ENCODE results near the gene CBFB. TPM values are rescaled to one million over a fixed set of nuclear protein-coding genes. Genes with fewer than 3 reads are reported as not detected.

Gene CBFB
- total and polyA plus RNA-seq, 2 of the 13 experiments (the other 11 are each of a cell fraction or from before 2014, with no cell fraction given) = 22.1 to 70.8 TPM

DNA sequence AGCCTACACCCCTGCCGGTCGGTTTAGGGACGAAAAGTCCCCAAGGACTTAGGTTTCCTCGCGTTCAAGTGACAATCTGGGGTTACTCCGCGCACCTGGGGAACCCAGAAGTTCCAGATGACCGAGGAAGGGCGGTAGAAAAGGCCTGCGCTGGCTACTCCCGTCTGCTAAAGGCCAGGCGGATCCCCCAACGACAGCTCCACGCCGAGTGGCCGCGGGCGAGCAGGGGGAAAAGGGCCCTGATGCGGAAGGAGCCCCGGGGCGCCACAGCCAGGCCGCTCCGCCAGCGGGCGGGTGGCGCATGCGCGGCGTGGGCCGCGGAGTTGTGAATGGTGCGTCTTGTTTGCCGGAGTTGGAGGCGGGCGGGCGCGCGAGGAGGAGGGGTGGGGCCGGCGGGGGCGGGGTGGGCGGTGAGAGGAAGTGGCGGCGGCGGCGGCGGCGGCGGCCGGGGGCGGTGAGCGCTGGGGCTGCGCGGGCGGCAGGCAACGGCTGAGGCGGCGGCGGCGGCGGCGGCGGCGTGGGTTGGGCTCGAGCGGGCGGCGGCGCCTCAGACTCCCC is at the start of gene CBFB (continued):
- TF ChIP-seq ZSCAN9 (CRISPR knock-in tag; IDR thresholded peaks at IDR 0.05; ENCODE audit: borderline replicate concordance) (no peak; the same call in none of the 2 replicates), NFRKB (IDR thresholded peaks at IDR 0.05) (no peak), SOX5 (CRISPR knock-in tag; IDR thresholded peaks at IDR 0.05; ENCODE audit: borderline replicate concordance) (peak; percentile 67; the same call in 1 of the 2 replicates), ZNF563 (CRISPR knock-in tag; IDR thresholded peaks at IDR 0.05) (peak; percentile 66; the same call in 1 of the 2 replicates)
- TF ChIP-seq, protein P1, sequence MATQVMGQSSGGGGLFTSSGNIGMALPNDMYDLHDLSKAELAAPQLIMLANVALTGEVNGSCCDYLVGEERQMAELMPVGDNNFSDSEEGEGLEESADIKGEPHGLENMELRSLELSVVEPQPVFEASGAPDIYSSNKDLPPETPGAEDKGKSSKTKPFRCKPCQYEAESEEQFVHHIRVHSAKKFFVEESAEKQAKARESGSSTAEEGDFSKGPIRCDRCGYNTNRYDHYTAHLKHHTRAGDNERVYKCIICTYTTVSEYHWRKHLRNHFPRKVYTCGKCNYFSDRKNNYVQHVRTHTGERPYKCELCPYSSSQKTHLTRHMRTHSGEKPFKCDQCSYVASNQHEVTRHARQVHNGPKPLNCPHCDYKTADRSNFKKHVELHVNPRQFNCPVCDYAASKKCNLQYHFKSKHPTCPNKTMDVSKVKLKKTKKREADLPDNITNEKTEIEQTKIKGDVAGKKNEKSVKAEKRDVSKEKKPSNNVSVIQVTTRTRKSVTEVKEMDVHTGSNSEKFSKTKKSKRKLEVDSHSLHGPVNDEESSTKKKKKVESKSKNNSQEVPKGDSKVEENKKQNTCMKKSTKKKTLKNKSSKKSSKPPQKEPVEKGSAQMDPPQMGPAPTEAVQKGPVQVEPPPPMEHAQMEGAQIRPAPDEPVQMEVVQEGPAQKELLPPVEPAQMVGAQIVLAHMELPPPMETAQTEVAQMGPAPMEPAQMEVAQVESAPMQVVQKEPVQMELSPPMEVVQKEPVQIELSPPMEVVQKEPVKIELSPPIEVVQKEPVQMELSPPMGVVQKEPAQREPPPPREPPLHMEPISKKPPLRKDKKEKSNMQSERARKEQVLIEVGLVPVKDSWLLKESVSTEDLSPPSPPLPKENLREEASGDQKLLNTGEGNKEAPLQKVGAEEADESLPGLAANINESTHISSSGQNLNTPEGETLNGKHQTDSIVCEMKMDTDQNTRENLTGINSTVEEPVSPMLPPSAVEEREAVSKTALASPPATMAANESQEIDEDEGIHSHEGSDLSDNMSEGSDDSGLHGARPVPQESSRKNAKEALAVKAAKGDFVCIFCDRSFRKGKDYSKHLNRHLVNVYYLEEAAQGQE (IDR thresholded peaks at IDR 0.05; ENCODE audit: borderline replicate concordance in 1 of 2, low read depth in 1 of 2, low read length in 2 of 2) = peak in 1 of 2 experiments; percentile 65; a peak in 1 of 4 replicates

DNA sequence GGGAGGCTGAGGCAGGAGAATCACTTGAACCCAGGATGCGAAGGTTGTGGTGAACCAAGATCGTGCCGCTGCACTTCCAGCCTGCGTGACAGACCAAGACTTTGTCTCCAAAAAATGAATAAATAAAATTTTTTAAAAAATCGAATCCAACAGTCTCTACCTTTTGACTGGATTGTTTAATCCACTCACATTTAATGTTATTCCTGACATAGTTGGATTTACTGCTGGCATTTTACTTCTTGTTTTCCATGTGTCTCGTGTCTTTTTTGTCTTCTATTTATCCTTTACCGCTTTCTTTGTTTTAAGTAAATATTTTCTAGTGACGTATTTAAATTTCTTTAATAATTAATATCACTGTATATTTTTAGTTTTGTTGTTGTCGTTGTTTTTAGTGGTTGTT is 45.9 kb upstream of the CBFB start:
- FAIRE-seq (no peak), DNase-seq (ENCODE audit: low spot score) (no peak), ATAC-seq (no peak)
- Histone ChIP-seq H3K36me3 (replicated peaks in 1 of 2; ENCODE audit: control insufficient read depth in 1 of 2, insufficient read depth in 2 of 2, low read length in 2 of 2) (no peaks in the 10 kb centered on the region), H3K9ac (ENCODE audit: insufficient read depth, low read depth, low read length) (no peak overlapping the region), H3K9me3 (ENCODE audit: low read length) (no peaks in the 10 kb centered on the region), H3K27ac (ENCODE audit: extremely low read length, insufficient read depth, low read length) (no peak overlapping the region), H3K79me2 (ENCODE audit: insufficient read depth, low read length) (no peaks in the 10 kb centered on the region), H3K4me2 (ENCODE audit: low read depth, low read length) (no peak overlapping the region), H3K4me3 (replicated peaks in 1 of 3; ENCODE audit: insufficient read depth in 1 of 3, low read depth in 2 of 3, low read length in 3 of 3) (no peak overlapping the region), H3K4me1 (ENCODE audit: insufficient read depth, low read length) (peaks cover 25% of the 10 kb centered on the region), H4K20me1 (ENCODE audit: insufficient read depth, low read length) (no peaks in the 10 kb centered on the region), H3K27me3 (ENCODE audit: control insufficient read depth in 1 of 2, insufficient read depth in 2 of 2, low read length in 2 of 2) (peaks cover 4 to 7% of the 10 kb centered on the region in 2 experiments; a peak in 3 of 5 replicates), H2AFZ (ENCODE audit: low read length) (no peak overlapping the region)
- no TSS peak for BruUV-seq (replicated peaks)
- 52% methylated on average over 9 of the region's 9 CpGs for WGBS (ENCODE audit: low lambda C conversion rate)
- in situ Hi-C loops (cut with HindIII; ENCODE audit: extremely low pct_ligation_motif_present, low pct_unique_long_range_greater_than_20kb) (no loop called here), intact Hi-C loops (cut with micrococcal nuclease; ENCODE audit: unreplicated experiment) (no loop called here)
- POLR2A ChIA-PET = no interaction called here
- CTCF ChIA-PET (ENCODE audit: low intra/inter-chr PET ratio, low total read pairs) = no interaction called here
- no peak for TF ChIP-seq ZMYM2 (CRISPR knock-in tag; IDR thresholded peaks at IDR 0.05)
- TF ChIP-seq, protein P2, sequence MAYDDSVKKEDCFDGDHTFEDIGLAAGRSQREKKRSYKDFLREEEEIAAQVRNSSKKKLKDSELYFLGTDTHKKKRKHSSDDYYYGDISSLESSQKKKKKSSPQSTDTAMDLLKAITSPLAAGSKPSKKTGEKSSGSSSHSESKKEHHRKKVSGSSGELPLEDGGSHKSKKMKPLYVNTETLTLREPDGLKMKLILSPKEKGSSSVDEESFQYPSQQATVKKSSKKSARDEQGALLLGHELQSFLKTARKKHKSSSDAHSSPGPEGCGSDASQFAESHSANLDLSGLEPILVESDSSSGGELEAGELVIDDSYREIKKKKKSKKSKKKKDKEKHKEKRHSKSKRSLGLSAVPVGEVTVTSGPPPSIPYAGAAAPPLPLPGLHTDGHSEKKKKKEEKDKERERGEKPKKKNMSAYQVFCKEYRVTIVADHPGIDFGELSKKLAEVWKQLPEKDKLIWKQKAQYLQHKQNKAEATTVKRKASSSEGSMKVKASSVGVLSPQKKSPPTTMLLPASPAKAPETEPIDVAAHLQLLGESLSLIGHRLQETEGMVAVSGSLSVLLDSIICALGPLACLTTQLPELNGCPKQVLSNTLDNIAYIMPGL (CRISPR knock-in tag; IDR thresholded peaks at IDR 0.05; ENCODE audit: borderline replicate concordance in 1 of 2, low read depth in 1 of 2) = no peak
- TF ChIP-seq, protein P3, sequence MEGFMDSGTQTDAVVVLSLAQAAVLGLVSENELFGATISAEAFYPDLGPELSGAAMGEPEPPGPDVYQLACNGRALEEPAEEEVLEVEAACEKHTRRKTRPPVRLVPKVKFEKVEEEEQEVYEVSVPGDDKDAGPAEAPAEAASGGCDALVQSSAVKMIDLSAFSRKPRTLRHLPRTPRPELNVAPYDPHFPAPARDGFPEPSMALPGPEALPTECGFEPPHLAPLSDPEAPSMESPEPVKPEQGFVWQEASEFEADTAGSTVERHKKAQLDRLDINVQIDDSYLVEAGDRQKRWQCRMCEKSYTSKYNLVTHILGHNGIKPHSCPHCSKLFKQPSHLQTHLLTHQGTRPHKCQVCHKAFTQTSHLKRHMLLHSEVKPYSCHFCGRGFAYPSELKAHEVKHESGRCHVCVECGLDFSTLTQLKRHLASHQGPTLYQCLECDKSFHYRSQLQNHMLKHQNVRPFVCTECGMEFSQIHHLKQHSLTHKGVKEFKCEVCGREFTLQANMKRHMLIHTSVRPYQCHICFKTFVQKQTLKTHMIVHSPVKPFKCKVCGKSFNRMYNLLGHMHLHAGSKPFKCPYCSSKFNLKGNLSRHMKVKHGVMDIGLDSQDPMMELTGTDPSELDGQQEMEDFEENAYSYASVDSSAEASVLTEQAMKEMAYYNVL (CRISPR knock-in tag; IDR thresholded peaks at IDR 0.05; ENCODE audit: borderline replicate concordance) = no peak
- TF ChIP-seq RCOR2 (CRISPR knock-in tag; IDR thresholded peaks at IDR 0.05) = no peak
- TF ChIP-seq ZZZ3 (CRISPR knock-in tag; IDR thresholded peaks at IDR 0.05; ENCODE audit: borderline replicate concordance) = no peak
- TF ChIP-seq, protein P4, sequence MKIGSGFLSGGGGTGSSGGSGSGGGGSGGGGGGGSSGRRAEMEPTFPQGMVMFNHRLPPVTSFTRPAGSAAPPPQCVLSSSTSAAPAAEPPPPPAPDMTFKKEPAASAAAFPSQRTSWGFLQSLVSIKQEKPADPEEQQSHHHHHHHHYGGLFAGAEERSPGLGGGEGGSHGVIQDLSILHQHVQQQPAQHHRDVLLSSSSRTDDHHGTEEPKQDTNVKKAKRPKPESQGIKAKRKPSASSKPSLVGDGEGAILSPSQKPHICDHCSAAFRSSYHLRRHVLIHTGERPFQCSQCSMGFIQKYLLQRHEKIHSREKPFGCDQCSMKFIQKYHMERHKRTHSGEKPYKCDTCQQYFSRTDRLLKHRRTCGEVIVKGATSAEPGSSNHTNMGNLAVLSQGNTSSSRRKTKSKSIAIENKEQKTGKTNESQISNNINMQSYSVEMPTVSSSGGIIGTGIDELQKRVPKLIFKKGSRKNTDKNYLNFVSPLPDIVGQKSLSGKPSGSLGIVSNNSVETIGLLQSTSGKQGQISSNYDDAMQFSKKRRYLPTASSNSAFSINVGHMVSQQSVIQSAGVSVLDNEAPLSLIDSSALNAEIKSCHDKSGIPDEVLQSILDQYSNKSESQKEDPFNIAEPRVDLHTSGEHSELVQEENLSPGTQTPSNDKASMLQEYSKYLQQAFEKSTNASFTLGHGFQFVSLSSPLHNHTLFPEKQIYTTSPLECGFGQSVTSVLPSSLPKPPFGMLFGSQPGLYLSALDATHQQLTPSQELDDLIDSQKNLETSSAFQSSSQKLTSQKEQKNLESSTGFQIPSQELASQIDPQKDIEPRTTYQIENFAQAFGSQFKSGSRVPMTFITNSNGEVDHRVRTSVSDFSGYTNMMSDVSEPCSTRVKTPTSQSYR (CRISPR knock-in tag; IDR thresholded peaks at IDR 0.05; ENCODE audit: borderline replicate concordance) = no peak
